GM23338 (cell line): Measurements from ENCODE around the gene RAB11FIP4. TPM values are rescaled to one million over a fixed set of nuclear protein-coding genes. Genes with fewer than 3 reads are reported as not detected.

Source experiments
- ATAC-seq: fragments of 200-7000 bp; cut with Tn5 transposase; 3 replicates; pipeline ENCODE4 v1.9.1; 2020
- DNase-seq: peaks from one replicate; pipeline ENCODE4 v3.0.0-alpha.2; 2015; ENCODE audit warnings: low spot score
- H2AFZ ChIP-seq: fragments of 200-600 bp; sonication (generic); 2 replicates; pipeline ENCODE4 v1.8.0; 2016; ENCODE audit warnings: antibody characterized with exemption, mild to moderate bottlenecking, moderate library complexity
- H3F3A ChIP-seq: fragments of 200-600 bp; sonication (generic); replicated peaks from 2 replicates; pipeline ENCODE4 v1.8.0; 2017; ENCODE audit warnings: antibody characterized with exemption, mixed run types, low read depth
- H3K27ac ChIP-seq: fragments of 200-600 bp; sonication (generic); 2 replicates; pipeline ENCODE4 v1.6.1; 2016; ENCODE audit warnings: low read depth
- H3K27me3 ChIP-seq: fragments of 200-600 bp; sonication (generic); 2 replicates; pipeline ENCODE4 v1.8.0; 2016; ENCODE audit warnings: mild to moderate bottlenecking, mixed run types, moderate library complexity; ENCODE audit not compliant: insufficient read depth
- H3K36me3 ChIP-seq: fragments of 200-600 bp; sonication (generic); 2 replicates; pipeline ENCODE4 v1.8.0; 2016; ENCODE audit warnings: mild to moderate bottlenecking; ENCODE audit not compliant: insufficient read depth
- H3K4me1 ChIP-seq: fragments of 200-600 bp; sonication (generic); 2 replicates; pipeline ENCODE4 v1.8.0; 2016; ENCODE audit warnings: mild to moderate bottlenecking, moderate library complexity; ENCODE audit not compliant: insufficient read depth
- H3K4me2 ChIP-seq: fragments of 200-600 bp; sonication (generic); 2 replicates; pipeline ENCODE4 v1.7.1; 2017; ENCODE audit warnings: mixed run types
- H3K4me3 ChIP-seq: fragments of 200-600 bp; sonication (generic); 2 replicates; pipeline ENCODE4 v1.6.1; 2016; ENCODE audit warnings: mixed run types
- H3K79me2 ChIP-seq: fragments of 200-600 bp; sonication (generic); replicated peaks from 2 replicates; pipeline ENCODE4 v1.8.0; 2017; ENCODE audit warnings: mild to moderate bottlenecking; ENCODE audit not compliant: insufficient read depth
- H3K9me2 ChIP-seq: fragments of 200-600 bp; sonication (generic); 2 replicates; pipeline ENCODE4 v1.8.0; 2017; ENCODE audit not compliant: insufficient read depth
- H4K20me1 ChIP-seq: fragments of 200-600 bp; sonication (generic); replicated peaks from 2 replicates; pipeline ENCODE4 v1.8.0; 2017; ENCODE audit warnings: mild to moderate bottlenecking; ENCODE audit not compliant: insufficient read depth
- H3K27ac Mint-ChIP-seq: 2 replicates; pipeline ENCODE4 v1.8.0; 2020; ENCODE audit warnings: inconsistent platforms, mild to moderate bottlenecking, moderate library complexity, mixed read lengths
- H3K27me3 Mint-ChIP-seq: 3 replicates; pipeline ENCODE4 v1.8.0; 2022; ENCODE audit warnings: low read depth, mild to moderate bottlenecking, moderate library complexity, mixed read lengths, inconsistent platforms; ENCODE audit not compliant: insufficient read depth, poor library complexity
- H3K36me3 Mint-ChIP-seq: 3 replicates; pipeline ENCODE4 v1.8.0; 2021; ENCODE audit warnings: low read depth, mild to moderate bottlenecking, inconsistent platforms, moderate library complexity, mixed read lengths
- H3K4me1 Mint-ChIP-seq: 3 replicates; pipeline ENCODE4 v1.8.0; 2020; ENCODE audit warnings: mild to moderate bottlenecking, inconsistent platforms, mixed read lengths
- H3K4me3 Mint-ChIP-seq: 3 replicates; pipeline ENCODE4 v1.8.0; 2021; ENCODE audit warnings: moderate library complexity, mild to moderate bottlenecking, inconsistent platforms, mixed read lengths
- H3K9me3 Mint-ChIP-seq: 3 replicates; pipeline ENCODE4 v1.8.0; 2020; ENCODE audit warnings: moderate library complexity, mild to moderate bottlenecking, inconsistent platforms, mixed read lengths
- EZH2 ChIP-seq: fragments of 200-600 bp; sonication (generic); IDR thresholded peaks from one replicate; pipeline ENCODE4 v1.8.0; 2017; ENCODE audit warnings: antibody characterized with exemption, mild to moderate bottlenecking, low read depth; ENCODE audit not compliant: unreplicated experiment
- EZH2phosphoT487 ChIP-seq: fragments of 200-600 bp; sonication (generic); IDR thresholded peaks from one replicate; pipeline ENCODE4 v1.8.1; 2018; ENCODE audit warnings: antibody characterized with exemption; ENCODE audit not compliant: unreplicated experiment
- JUNB ChIP-seq: IDR thresholded peaks from one replicate; pipeline ENCODE4 v1.6.1; 2016; ENCODE audit warnings: antibody characterized with exemption; ENCODE audit not compliant: unreplicated experiment
- POLR2AphosphoS5 ChIP-seq: IDR thresholded peaks from 2 replicates; pipeline ENCODE4 v1.6.1; 2016; ENCODE audit warnings: antibody characterized with exemption, low read depth
- REST ChIP-seq: IDR thresholded peaks from one replicate; pipeline ENCODE4 v1.6.1; 2018; ENCODE audit warnings: antibody characterized with exemption; ENCODE audit not compliant: unreplicated experiment
- STAT1 ChIP-seq: IDR thresholded peaks from one replicate; pipeline ENCODE4 v1.6.1; 2016; ENCODE audit warnings: antibody characterized with exemption; ENCODE audit not compliant: unreplicated experiment
- polyA plus RNA-seq: library from polyadenylated mRNA; unstranded; fragments of >200 nt; fragmentation: Nextera tagmentation; extraction: Ambion mirVana; gene quantifications from 2 replicates; pipeline ENCODE4 v1.2.1, GENCODE V29; 2016
- total RNA-seq: library from RNA; depleted of rRNA; stranded (reverse); fragments of >200 nt; shearing (Covaris generic); gene quantifications from 2 replicates; pipeline ENCODE4 v1.2.3, GENCODE V29; 2014

Gene RAB11FIP4
- total and polyA plus RNA-seq, 2 experiments from 2014 or later = 26.0 to 65.6 TPM

- TF ChIP-seq EZH2 (no peak), STAT1 (no peak), REST (no peak)
Observed at GRCh38 chr17:31534223-31534888, 142.9 kb downstream of the RAB11FIP4 start.

GRCh38 chr17:31535581-31535981 is 144.1 kb downstream of the RAB11FIP4 start:
- no peak for TF ChIP-seq JUNB
- no peak for TF ChIP-seq EZH2
- TF ChIP-seq EZH2phosphoT487 = no peak
- TF ChIP-seq POLR2AphosphoS5 = no peak
- H3K4me1 ChIP-seq = no peaks in the 10 kb centered on the region; the same call in 1 of the 2 replicates
- peak; percentile 12; the same call in 1 of the 3 replicates for ATAC-seq
- H3K79me2 ChIP-seq = no peaks in the 10 kb centered on the region
- H3K4me2 ChIP-seq = no peak overlapping the region
- no peaks in the 10 kb centered on the region for H3K36me3 ChIP-seq
- H3K4me1 Mint-ChIP-seq = peaks cover 9% of the 10 kb centered on the region
- H3K4me3 Mint-ChIP-seq = no peak overlapping the region
- H3F3A ChIP-seq = no peaks in the 10 kb centered on the region
- H2AFZ ChIP-seq = no peak overlapping the region
- no peaks in the 10 kb centered on the region for H3K9me2 ChIP-seq
- no peak for DNase-seq
- H3K9me3 Mint-ChIP-seq = no peaks in the 10 kb centered on the region
- H3K27ac Mint-ChIP-seq = peak overlapping the region; percentile 67; the same call in 1 of the 2 replicates
- no peak overlapping the region for H3K27ac ChIP-seq
- no peak overlapping the region for H3K4me3 ChIP-seq
- no peaks in the 10 kb centered on the region; the same call in 1 of the 2 replicates for H4K20me1 ChIP-seq
- H3K36me3 Mint-ChIP-seq = peaks cover 7% of the 10 kb centered on the region; the same call in 1 of the 3 replicates
- H3K27me3 Mint-ChIP-seq = peaks cover 5% of the 10 kb centered on the region
- H3K27me3 ChIP-seq = no peaks in the 10 kb centered on the region

More at GRCh38 chr17:31534223-31534888, 142.9 kb downstream of the RAB11FIP4 start:
- Mint-ChIP-seq H3K4me1 (peaks cover 9% of the 10 kb centered on the region), H3K4me3 (no peak overlapping the region), H3K36me3 (peaks cover 7% of the 10 kb centered on the region; the same call in 2 of the 3 replicates), H3K9me3 (no peaks in the 10 kb centered on the region), H3K27me3 (peaks cover 5% of the 10 kb centered on the region), H3K27ac (no peak overlapping the region)
- no peaks in the 10 kb centered on the region for H3F3A ChIP-seq
- no peaks in the 10 kb centered on the region; the same call in 1 of the 2 replicates for H3K4me1 ChIP-seq
- no peak overlapping the region for H2AFZ ChIP-seq
- H4K20me1 ChIP-seq = no peaks in the 10 kb centered on the region; the same call in none of the 2 replicates
- no peak for ATAC-seq
- DNase-seq = no peak
- H3K27me3 ChIP-seq = no peaks in the 10 kb centered on the region
- no peak overlapping the region for H3K4me3 ChIP-seq
- H3K79me2 ChIP-seq = no peaks in the 10 kb centered on the region
- no peaks in the 10 kb centered on the region for H3K36me3 ChIP-seq
- no peak overlapping the region for H3K27ac ChIP-seq
- no peak overlapping the region for H3K4me2 ChIP-seq
- H3K9me2 ChIP-seq = no peaks in the 10 kb centered on the region
